ENCODE data around the gene SCG3.

The SCG3 gene

GRCh38 chr15:51678096-51678495 lies 3.2 kb upstream of the SCG3 start:
- DNase-seq (ENCODE audit: low read depth), result no peak

- no peak for DNase-seq (ENCODE audit: low read depth)
Measured at GRCh38 chr15:51680321-51680720, 982 bp upstream of the SCG3 start.

- DNase-seq (ENCODE audit: low read depth), result no peak
Measured at GRCh38 chr15:51687565-51687964, 6.3 kb downstream of the SCG3 start.

GRCh38 chr15:51688863-51689262 lies 7.6 kb downstream of the SCG3 start:
- no peak for DNase-seq (ENCODE audit: low read depth)

- no peak for DNase-seq (ENCODE audit: low read depth)
Measured at GRCh38 chr15:51692154-51692553, 10.9 kb downstream of the SCG3 start.

- no peak for DNase-seq (ENCODE audit: low read depth)
Measured at GRCh38 chr15:51696566-51696965, 15.3 kb downstream of the SCG3 start.

- no peak for DNase-seq (ENCODE audit: low read depth)
Measured at GRCh38 chr15:51697163-51697562, 15.9 kb downstream of the SCG3 start.

- DNase-seq (ENCODE audit: low read depth), result no peak
Measured at GRCh38 chr15:51699373-51699772, 18.1 kb downstream of the SCG3 start.

GRCh38 chr15:51702710-51703109 lies 21.4 kb downstream of the SCG3 start:
- no peak for DNase-seq (ENCODE audit: low read depth)

- DNase-seq (ENCODE audit: low read depth), result no peak
Measured at GRCh38 chr15:51706291-51706690, 25.0 kb downstream of the SCG3 start.

- no peak for DNase-seq (ENCODE audit: low read depth)
Measured at GRCh38 chr15:51706926-51707608, 25.8 kb downstream of the SCG3 start.

GRCh38 chr15:51708013-51708412 lies 26.7 kb downstream of the SCG3 start:
- no peak for DNase-seq (ENCODE audit: low read depth)

- DNase-seq (ENCODE audit: low read depth), result no peak
Measured at GRCh38 chr15:51709031-51709430, 27.7 kb downstream of the SCG3 start.

GRCh38 chr15:51714162-51714561 lies 32.9 kb downstream of the SCG3 start:
- no peak for DNase-seq (ENCODE audit: low read depth)

- no peak for DNase-seq (ENCODE audit: low read depth)
Measured at GRCh38 chr15:51714911-51715310, 33.6 kb downstream of the SCG3 start.

GRCh38 chr15:51718219-51718618 lies 36.9 kb downstream of the SCG3 start:
- DNase-seq (ENCODE audit: low read depth), result no peak

- no peak for DNase-seq (ENCODE audit: low read depth)
Measured at GRCh38 chr15:51718746-51719145, 37.4 kb downstream of the SCG3 start.

- DNase-seq (ENCODE audit: low read depth), result no peak
Measured at GRCh38 chr15:51720201-51720995, 39.1 kb downstream of the SCG3 start.

GRCh38 chr15:51721199-51721960 lies 40.1 kb downstream of the SCG3 start:
- DNase-seq (ENCODE audit: low read depth), result no peak

GRCh38 chr15:51724199-51724598 lies 42.9 kb downstream of the SCG3 start:
- no peak for DNase-seq (ENCODE audit: low read depth)

- no peak for DNase-seq (ENCODE audit: low read depth)
Measured at GRCh38 chr15:51724673-51725072, 43.4 kb downstream of the SCG3 start.

- no peak for DNase-seq (ENCODE audit: low read depth)
Measured at GRCh38 chr15:51726302-51727073, 45.2 kb downstream of the SCG3 start.

All from activated gamma-delta T cell treated with anti-CD3 and anti-CD28 coated beads, Interleukin-2, amount 50 U/mL, for 16 hours (primary cell).